ENCODE data around the gene NEDD9. TPM values are rescaled to one million over a fixed set of nuclear protein-coding genes. Genes with fewer than 3 reads are reported as not detected.

Gene NEDD9
- total RNA-seq, 1 donor from 2014 or later = 194 TPM

- no peaks in the 10 kb centered on the region for H3K27me3 ChIP-seq
- H3K9me3 ChIP-seq = no peaks in the 10 kb centered on the region
- no peak for ATAC-seq
- TF ChIP-seq CTCF (IDR thresholded peaks at IDR 0.05) = no peak
- intact Hi-C loops (cut with DNase I) = no loop called here
- H3K36me3 ChIP-seq = no peaks in the 10 kb centered on the region
- no peaks in the 10 kb centered on the region for H3K4me1 ChIP-seq
- DNase-seq = no peak
- no peak overlapping the region for H3K27ac ChIP-seq
- no peak overlapping the region for H3K4me3 ChIP-seq
Measured at GRCh38 chr6:11153447-11153846, 79.0 kb downstream of the NEDD9 start.

DNA sequence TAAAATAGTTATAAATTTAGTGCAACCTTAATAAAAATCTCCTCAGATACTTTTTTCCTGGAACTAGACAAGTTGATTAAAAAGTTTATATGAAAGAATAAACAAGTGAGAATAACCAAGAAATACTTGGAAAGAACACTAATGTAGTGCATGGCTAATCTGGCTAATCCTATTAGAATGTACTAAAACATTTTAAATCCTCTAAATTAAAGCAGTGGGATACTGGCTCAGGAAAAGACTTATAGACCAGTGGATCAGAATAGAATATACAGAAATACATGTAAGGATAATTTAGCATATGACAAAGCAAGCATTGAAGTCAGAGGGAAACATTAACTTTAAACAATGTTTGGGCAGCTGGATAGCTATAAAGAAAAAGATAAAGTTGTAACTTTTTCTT, 79.9 kb downstream of the NEDD9 start:
- Histone ChIP-seq H3K27ac (no peak overlapping the region), H3K27me3 (no peaks in the 10 kb centered on the region), H3K9me3 (no peaks in the 10 kb centered on the region), H3K4me1 (no peaks in the 10 kb centered on the region), H3K4me3 (no peak overlapping the region), H3K36me3 (no peaks in the 10 kb centered on the region)
- ATAC-seq (no peak), DNase-seq (no peak)
- intact Hi-C loops (cut with DNase I) = no loop called here
- TF ChIP-seq CTCF (IDR thresholded peaks at IDR 0.05) = no peak

DNA sequence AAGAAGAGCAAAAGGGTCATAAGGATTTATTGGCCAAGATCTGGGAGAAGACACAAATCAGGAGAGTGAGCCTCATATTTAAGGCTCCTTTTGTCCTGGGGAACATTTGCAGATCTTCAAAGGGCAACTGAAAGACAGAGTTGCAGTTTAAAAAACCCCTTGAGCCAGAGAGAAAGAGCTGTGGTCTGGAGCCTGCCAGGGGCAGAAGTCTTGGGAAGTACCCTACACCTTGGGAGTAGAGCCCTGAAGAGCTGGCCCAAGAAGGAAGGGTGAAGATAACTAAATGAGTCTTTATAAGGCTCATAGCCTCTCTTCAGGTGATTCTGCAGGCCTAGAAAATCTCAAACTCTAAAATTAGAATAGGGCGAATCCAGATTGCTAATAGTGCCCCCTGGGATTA, 81.0 kb downstream of the NEDD9 start:
- Histone ChIP-seq H3K27ac (no peak overlapping the region), H3K9me3 (no peaks in the 10 kb centered on the region), H3K27me3 (no peaks in the 10 kb centered on the region), H3K36me3 (no peaks in the 10 kb centered on the region), H3K4me1 (no peaks in the 10 kb centered on the region), H3K4me3 (no peak overlapping the region)
- no peak for ATAC-seq
- no peak for DNase-seq
- TF ChIP-seq CTCF (IDR thresholded peaks at IDR 0.05) = no peak
- intact Hi-C loops (cut with DNase I) = no loop called here

DNA sequence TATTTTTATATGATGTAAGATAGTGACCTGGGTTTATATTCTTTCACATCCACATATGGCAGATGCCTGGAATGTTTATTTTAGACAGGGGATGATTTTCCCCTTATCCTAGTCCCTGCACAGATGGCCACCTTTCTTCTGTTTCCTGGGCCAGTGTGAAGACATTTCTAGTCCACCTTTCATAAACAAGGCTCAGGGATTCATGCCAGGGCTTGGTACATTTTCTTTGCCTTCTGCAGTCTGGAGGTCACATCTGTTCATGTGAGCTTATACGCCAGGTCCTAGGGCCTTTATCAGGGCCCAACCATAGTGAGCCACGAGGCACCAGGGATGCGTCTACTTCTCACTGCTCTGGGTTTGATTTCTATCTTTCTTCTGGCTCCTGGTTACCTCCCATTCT, 82.9 kb downstream of the NEDD9 start:
- Histone ChIP-seq H3K36me3 (no peaks in the 10 kb centered on the region), H3K9me3 (no peaks in the 10 kb centered on the region), H3K4me3 (no peak overlapping the region), H3K27ac (no peak overlapping the region), H3K27me3 (no peaks in the 10 kb centered on the region), H3K4me1 (no peaks in the 10 kb centered on the region)
- intact Hi-C loops (cut with DNase I) = loop anchor here (10.0 kb wide), 2 partner anchors 345 to 425 kb away; no protein-coding TSS in a partner anchor
- DNase-seq (no peak), ATAC-seq (no peak)
- no peak for TF ChIP-seq CTCF (IDR thresholded peaks at IDR 0.05)

DNA sequence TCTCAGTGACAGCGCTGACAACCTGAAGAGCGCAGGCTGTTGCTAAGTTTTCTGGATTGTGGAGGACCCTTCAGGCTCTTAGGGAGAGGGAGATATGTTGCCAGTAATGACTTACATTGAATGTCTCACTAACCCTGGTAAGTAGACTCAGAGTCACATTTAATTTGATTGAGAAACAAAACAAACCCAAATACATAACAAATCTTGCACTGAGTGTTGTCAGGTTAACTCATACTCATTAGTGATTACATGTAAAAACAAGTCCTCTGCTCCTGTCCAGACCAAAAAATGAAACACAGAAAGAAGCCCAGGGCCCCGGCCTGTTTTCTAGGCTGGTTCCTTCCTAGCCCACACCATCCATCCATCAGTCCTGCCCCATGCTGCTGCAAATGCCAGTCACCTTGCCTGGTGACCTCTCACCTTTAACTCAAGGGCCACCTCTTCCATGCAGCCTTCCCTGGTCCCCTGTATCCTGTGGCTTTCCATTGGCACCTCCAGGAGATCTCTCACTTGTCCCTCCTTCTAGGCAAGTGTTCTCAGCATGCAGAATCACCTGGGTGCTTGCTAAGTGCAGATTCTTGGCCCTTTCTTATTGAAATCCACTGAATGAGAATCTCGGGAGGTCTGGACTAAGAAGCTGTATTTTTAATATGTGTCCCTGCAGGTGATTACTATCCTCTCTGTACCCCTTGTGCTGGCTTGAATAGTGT, 86.2 kb downstream of the NEDD9 start:
- no peak for TF ChIP-seq CTCF (IDR thresholded peaks at IDR 0.05)
- no peak overlapping the region for H3K27ac ChIP-seq
- H3K27me3 ChIP-seq = no peaks in the 10 kb centered on the region
- ATAC-seq (no peak), DNase-seq (no peak)
- intact Hi-C loops (cut with DNase I) = loop anchor here (10.0 kb wide), 2 partner anchors 349 to 429 kb away; no protein-coding TSS in a partner anchor
- H3K36me3 ChIP-seq = no peaks in the 10 kb centered on the region
- H3K9me3 ChIP-seq = no peaks in the 10 kb centered on the region
- no peaks in the 10 kb centered on the region for H3K4me1 ChIP-seq
- H3K4me3 ChIP-seq = no peak overlapping the region
